22Rv1 (cell line): ENCODE results near the gene UACA.

Experiments
- H3K27ac ChIP-seq: fragments of 450-650 bp; 2 replicates; pipeline ENCODE4 v1.5.1; 2017
- CTCF ChIP-seq: fragments of 450-650 bp; IDR thresholded peaks from 2 replicates; pipeline ENCODE4 v1.5.1; 2017; ENCODE audit warnings: mild to moderate bottlenecking
- ZFX ChIP-seq: fragments of 450-650 bp; IDR thresholded peaks from 2 replicates; pipeline ENCODE4 v1.6.1; 2017; ENCODE audit warnings: antibody characterized with exemption, borderline replicate concordance

The UACA gene

GRCh38 chr15:70658641-70659040, 104.7 kb downstream of the UACA start:
- TF ChIP-seq CTCF (no peak), ZFX (no peak)
- no peak overlapping the region for H3K27ac ChIP-seq

DNA sequence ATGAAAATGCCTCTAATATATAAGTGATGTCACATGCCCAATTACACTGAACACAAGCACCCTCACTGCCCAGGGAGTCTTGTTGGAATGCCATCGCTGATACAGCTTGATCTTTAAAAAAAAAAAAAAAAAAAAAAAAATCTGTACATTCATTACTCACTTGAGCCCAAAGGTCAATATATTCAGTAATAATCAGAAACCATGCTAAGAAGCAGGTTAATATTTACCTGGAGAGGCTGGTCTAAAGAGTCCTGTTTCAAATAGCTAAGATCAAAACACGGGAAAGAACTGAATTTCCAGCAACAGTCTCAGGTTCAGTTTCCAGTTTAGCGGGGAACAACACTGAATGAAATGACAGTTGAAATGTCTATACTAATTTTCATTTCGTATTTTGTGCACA, 109.9 kb downstream of the UACA start:
- no peak overlapping the region for H3K27ac ChIP-seq
- no peak for TF ChIP-seq ZFX

DNA sequence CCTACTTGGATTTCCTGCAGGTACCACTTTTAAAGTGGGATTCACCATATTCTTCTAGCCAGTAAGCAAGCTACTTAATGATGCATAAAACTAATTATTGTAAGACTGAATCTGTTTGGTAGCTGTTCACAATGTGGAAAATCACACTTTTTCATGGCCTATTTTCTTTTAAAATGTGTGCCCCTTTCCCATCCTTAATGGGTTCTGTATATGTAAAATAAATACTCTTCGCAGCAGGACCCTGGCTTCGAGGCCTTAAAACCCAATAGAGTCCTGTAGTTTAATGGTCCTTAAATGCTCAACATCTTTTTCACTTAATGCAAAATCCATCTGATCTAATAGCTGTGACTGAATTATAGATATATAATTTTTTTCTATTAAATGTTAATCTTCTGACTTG, 111.0 kb downstream of the UACA start:
- TF ChIP-seq CTCF (no peak), ZFX (no peak)
- H3K27ac ChIP-seq = no peak overlapping the region

DNA sequence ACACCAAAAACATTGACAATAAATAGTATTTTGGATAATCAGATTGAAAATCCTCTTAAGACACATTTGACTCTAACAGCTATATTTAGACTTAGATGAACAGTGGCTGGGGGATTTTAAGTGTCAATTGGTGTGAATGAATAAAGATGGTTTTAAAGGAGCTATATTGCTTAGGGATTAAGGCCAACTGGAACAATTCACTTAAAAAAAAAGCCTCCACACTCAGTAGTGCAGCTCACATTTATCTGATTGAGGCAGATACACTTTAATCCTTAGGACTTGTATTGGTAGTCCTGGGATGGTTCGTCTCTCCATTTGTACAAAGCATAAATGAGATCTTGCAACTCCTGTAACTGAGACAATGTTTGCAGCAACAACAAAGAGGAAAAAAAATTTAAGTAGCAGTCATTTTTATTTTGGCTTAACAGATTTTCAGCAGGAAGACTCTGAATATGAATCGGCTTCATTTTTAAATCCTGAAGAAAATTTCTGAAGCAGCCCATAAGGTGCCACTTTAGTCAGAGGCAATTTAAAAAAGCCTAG, 112.0 kb downstream of the UACA start:
- no peak overlapping the region for H3K27ac ChIP-seq
- TF ChIP-seq ZFX (no peak), CTCF (no peak)

DNA sequence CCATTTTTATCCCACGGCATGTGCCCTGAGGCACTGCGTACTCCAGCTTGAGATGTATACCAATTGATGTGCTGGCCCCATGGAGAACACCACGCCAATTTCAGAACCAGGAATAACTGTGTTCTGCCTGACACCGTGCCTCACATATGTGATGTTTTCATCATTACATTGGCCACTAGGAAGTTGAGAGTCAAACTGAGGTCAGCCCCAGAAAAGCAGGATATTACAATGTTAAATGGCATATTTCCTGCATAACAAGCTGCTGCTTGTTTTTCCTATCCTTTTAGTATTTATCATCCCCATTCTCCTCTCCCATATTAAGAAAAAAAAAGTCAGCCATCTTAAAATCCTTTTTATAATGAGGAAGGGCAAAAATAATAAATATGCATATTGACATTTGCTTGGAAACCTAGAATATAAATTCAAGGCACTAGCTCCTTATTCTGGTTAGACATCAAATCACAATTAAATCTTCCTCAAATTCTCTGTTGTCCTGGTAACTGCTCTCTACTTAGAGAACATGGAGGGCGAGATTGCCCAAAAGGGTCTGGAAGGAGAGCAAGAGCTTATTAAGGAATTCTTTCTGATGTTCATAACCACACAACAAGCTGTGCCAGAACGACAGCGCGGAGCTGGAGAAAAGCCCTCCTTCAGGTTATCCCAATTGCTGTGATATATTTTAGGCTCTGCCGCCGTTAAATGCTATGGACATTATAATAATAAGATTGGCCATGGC, 112.6 kb downstream of the UACA start:
- TF ChIP-seq CTCF = no peak
- no peak for TF ChIP-seq ZFX
- no peak overlapping the region for H3K27ac ChIP-seq

- no peak overlapping the region for H3K27ac ChIP-seq
- no peak for TF ChIP-seq ZFX
- no peak for TF ChIP-seq CTCF
Measured at GRCh38 chr15:70647396-70647795, 116.0 kb downstream of the UACA start.

GRCh38 chr15:70646169-70646568, 117.2 kb downstream of the UACA start:
- H3K27ac ChIP-seq = no peak overlapping the region
- no peak for TF ChIP-seq CTCF
- no peak for TF ChIP-seq ZFX

DNA sequence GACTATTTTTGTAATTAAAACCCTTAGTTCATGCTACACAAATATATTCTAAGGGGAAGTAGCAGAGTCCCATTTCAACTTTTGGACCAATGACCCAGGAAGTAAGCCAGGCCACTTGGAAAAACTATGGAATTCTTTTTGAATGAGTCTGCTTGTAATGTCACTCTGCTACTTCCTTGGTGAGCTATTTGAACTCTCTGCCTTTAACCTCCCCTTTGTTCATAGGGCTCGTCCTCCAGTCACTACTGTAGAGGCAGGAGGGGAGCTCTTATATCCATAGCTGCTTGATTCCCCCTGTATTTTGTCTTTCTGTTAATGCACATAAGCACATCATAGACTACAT, 119.6 kb downstream of the UACA start:
- TF ChIP-seq ZFX (no peak), CTCF (no peak)
- no peak overlapping the region for H3K27ac ChIP-seq
